ENCODE measurements around the gene WDFY1.
A peak's percentile ranks its signal among the peaks of the same experiment; 100 is the strongest.

The WDFY1 gene

DNA sequence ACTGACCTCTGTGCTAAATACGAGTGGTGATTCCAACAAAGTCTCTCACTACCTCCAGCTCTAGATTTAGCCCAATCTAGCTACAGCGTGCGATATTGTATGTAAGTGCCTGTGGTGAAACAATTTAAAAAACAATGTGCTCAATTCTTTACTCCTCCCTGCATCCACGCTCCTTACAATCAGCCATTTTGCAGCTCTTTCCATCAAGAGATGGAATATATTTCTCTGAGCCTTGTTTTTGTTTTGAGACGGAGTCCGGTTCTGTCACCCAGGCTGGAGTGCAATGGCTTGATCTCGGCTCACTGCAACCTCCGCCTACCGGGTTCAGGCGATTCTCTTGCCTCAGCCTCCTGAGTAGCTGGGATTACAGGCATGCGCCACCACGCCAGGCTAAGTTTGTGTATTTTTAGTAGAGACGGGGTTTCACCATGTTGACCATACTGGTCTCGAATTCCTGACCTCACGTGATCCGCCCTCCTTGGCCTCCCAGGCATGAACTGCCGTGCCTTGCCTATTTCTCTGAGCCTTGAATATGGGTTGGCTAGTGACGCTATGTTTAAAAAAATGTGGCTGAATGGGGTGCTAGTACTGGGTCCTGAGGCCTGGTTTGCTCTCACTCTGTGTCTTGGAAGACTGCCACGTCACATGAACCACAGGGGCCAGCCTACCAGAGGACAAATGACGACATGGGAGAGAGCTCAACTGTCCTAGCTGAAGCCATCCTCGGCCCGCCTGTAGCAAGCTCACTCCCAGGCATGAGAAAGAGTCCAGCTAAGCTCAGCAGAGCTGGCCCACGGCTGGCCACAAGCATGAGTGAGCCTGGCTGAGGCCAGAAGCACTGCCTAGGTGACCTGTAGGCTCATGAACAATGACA lies 14.8 kb downstream of the WDFY1 start:
- peak overlapping the region; percentile 73 for H3K4me3 Mint-ChIP-seq
- peaks cover 27% of the 10 kb centered on the region for H3K36me3 Mint-ChIP-seq (ENCODE audit: low read depth)
- peaks cover 8% of the 10 kb centered on the region for H3K9me3 Mint-ChIP-seq
- peaks cover 42% of the 10 kb centered on the region for H3K4me1 Mint-ChIP-seq (ENCODE audit: low read depth)
- peak overlapping the region; percentile 81 for H3K27ac Mint-ChIP-seq
- no peaks in the 10 kb centered on the region for H3K27me3 Mint-ChIP-seq (ENCODE audit: low read depth)
- DNase-seq (ENCODE audit: low spot score): no peak

- Mint-ChIP-seq H3K4me3 (peak overlapping the region; percentile 73), H3K9me3 (peaks cover 8% of the 10 kb centered on the region), H3K4me1 (ENCODE audit: low read depth) (peaks cover 35% of the 10 kb centered on the region), H3K36me3 (ENCODE audit: low read depth) (peaks cover 26% of the 10 kb centered on the region), H3K27ac (peak overlapping the region; percentile 81), H3K27me3 (ENCODE audit: low read depth) (no peaks in the 10 kb centered on the region)
- peak; percentile 50 for DNase-seq (ENCODE audit: low spot score)
These were observed 15.5 kb downstream of the WDFY1 start for GRCh38 chr2:223929571-223930102.

DNA sequence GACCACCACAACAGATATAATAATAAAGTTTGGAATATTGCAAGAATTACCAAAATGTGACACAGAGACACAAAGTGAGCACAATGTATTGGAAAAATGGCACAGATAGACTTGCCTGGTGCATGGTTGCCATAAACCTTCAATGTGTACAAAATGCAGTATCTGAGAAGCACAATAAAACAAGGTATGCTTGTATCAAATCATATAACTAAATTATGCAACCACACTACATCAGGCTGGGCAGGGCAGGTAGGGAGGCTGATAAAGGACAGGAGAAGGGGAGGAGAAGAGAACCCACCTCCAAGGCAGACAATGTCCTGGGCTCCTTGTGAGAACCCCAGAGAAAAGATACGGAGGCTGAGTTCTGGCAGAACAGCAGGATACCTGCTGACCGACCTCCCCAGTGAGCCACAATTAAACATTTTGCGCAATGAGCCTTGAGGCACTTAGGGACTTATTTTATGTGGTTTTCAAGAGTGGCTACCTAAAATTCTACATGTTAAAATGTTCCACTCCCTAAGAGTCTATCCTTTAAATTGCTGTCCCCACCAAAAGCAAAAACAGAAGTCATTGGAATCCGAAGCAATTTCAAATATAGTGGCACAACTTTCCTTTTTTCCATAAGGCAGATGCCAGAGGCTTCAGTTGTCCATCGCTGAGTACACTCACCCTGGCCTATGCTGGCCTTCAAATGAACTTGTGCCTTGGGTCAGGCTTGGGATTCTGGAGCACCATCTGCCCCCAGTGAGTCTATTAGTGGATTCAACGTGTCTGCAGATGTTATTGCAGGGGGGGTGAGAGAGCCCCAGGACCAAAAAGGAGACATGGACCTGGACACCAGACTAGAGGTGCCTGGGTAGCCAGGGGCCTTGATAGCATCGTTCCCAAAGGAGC lies 16.8 kb downstream of the WDFY1 start:
- Mint-ChIP-seq H3K36me3 (ENCODE audit: low read depth) (peaks cover 28% of the 10 kb centered on the region), H3K4me3 (peak overlapping the region; percentile 50), H3K9me3 (peaks cover 8% of the 10 kb centered on the region), H3K27ac (peak overlapping the region; percentile 65), H3K4me1 (ENCODE audit: low read depth) (peaks cover 34% of the 10 kb centered on the region), H3K27me3 (ENCODE audit: low read depth) (no peaks in the 10 kb centered on the region)
- DNase-seq (ENCODE audit: low spot score): no peak

- Mint-ChIP-seq H3K27ac (no peak overlapping the region), H3K4me3 (no peak overlapping the region), H3K27me3 (ENCODE audit: low read depth) (no peaks in the 10 kb centered on the region), H3K36me3 (ENCODE audit: low read depth) (peaks cover 36% of the 10 kb centered on the region), H3K9me3 (peaks cover 8% of the 10 kb centered on the region), H3K4me1 (ENCODE audit: low read depth) (peaks cover 35% of the 10 kb centered on the region)
- DNase-seq (ENCODE audit: low spot score): no peak
These were observed 20.0 kb downstream of the WDFY1 start for GRCh38 chr2:223925106-223925505.

GRCh38 chr2:223923976-223924375 lies 21.2 kb downstream of the WDFY1 start:
- Mint-ChIP-seq H3K4me3 (no peak overlapping the region), H3K27ac (no peak overlapping the region), H3K36me3 (ENCODE audit: low read depth) (peaks cover 31% of the 10 kb centered on the region), H3K27me3 (ENCODE audit: low read depth) (no peaks in the 10 kb centered on the region), H3K4me1 (ENCODE audit: low read depth) (peaks cover 24% of the 10 kb centered on the region), H3K9me3 (peaks cover 8% of the 10 kb centered on the region)
- DNase-seq (ENCODE audit: low spot score): no peak

GRCh38 chr2:223922308-223922707 lies 22.8 kb downstream of the WDFY1 start:
- Mint-ChIP-seq H3K27me3 (ENCODE audit: low read depth) (no peaks in the 10 kb centered on the region), H3K4me3 (no peak overlapping the region), H3K9me3 (peaks cover 6% of the 10 kb centered on the region), H3K4me1 (ENCODE audit: low read depth) (peaks cover 13% of the 10 kb centered on the region), H3K36me3 (ENCODE audit: low read depth) (peaks cover 22% of the 10 kb centered on the region), H3K27ac (no peak overlapping the region)
- DNase-seq (ENCODE audit: low spot score): no peak

GRCh38 chr2:223921204-223921603 lies 23.9 kb downstream of the WDFY1 start:
- no peak overlapping the region for H3K4me3 Mint-ChIP-seq
- H3K27me3 Mint-ChIP-seq (ENCODE audit: low read depth): no peaks in the 10 kb centered on the region
- peaks cover 13% of the 10 kb centered on the region for H3K4me1 Mint-ChIP-seq (ENCODE audit: low read depth)
- H3K9me3 Mint-ChIP-seq: peaks cover 4% of the 10 kb centered on the region
- no peak overlapping the region for H3K27ac Mint-ChIP-seq
- no peak for DNase-seq (ENCODE audit: low spot score)
- peaks cover 22% of the 10 kb centered on the region for H3K36me3 Mint-ChIP-seq (ENCODE audit: low read depth)

- H3K9me3 Mint-ChIP-seq: no peaks in the 10 kb centered on the region
- peaks cover 27% of the 10 kb centered on the region for H3K36me3 Mint-ChIP-seq (ENCODE audit: low read depth)
- H3K27me3 Mint-ChIP-seq (ENCODE audit: low read depth): no peaks in the 10 kb centered on the region
- H3K27ac Mint-ChIP-seq: no peak overlapping the region
- no peak for DNase-seq (ENCODE audit: low spot score)
- H3K4me3 Mint-ChIP-seq: no peak overlapping the region
- H3K4me1 Mint-ChIP-seq (ENCODE audit: low read depth): peaks cover 10% of the 10 kb centered on the region
These were observed 25.0 kb downstream of the WDFY1 start for GRCh38 chr2:223920109-223920508.

DNA sequence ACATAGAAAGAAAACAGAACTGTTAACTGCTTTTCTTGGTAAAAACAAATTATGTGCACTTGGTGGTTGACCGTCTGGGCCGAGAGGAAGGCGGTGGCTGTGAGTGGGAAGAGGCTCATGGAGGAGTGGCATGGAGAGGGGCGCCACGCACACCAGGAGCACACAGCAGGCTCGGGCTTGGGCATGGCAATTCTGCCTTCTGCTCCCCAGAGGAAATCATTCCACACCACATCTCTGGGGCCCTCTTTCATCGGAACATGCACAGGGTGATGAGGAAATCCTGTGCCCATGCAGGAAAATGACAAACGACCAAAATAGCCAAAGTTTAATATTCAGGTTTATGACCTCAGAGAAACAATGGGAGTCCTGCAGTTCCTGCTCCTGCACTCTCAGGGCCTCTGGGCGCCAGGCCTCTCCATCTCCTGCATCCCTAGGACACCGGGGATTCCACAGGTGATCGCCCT lies 26.4 kb downstream of the WDFY1 start:
- no peaks in the 10 kb centered on the region for H3K9me3 Mint-ChIP-seq
- no peak for DNase-seq (ENCODE audit: low spot score)
- no peaks in the 10 kb centered on the region for H3K27me3 Mint-ChIP-seq (ENCODE audit: low read depth)
- no peak overlapping the region for H3K4me3 Mint-ChIP-seq
- H3K36me3 Mint-ChIP-seq (ENCODE audit: low read depth): peaks cover 26% of the 10 kb centered on the region
- H3K27ac Mint-ChIP-seq: no peak overlapping the region
- peaks cover 10% of the 10 kb centered on the region for H3K4me1 Mint-ChIP-seq (ENCODE audit: low read depth)

DNA sequence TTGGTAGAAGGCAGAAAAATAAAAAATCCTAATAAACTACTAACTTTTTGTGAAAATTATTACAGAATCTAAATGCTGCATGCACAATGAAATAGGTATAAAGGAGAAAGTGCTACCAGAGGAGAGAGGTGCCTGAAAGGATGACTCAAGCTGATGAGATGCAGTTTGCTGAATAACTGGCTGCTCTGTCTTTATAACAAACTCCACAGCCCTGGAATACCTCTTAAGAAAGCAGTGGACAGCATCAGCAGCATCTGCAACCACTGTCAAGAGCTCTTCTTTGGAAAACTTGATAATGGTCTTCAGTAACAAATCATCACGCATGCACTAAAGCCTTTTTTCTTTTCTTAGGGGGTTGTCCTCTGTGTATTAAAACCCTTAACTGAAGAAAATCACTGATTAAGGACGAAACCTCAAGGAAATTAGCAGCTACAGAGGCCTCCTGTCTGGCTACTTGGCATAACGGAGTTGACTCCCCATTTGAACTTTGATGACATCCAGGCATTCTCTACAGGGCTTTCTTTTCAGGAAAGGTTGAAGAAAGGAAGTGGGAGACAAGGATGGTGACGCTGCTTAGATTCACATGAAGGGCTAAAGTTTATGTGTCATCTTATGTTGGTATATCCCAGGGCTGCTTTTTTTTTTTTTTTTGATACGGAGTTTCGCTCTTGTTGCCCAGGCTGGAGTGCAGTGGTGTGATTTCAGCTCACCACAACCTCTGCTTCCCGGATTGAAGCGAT lies 28.8 kb downstream of the WDFY1 start:
- Mint-ChIP-seq H3K4me3 (no peak overlapping the region), H3K9me3 (no peaks in the 10 kb centered on the region), H3K27me3 (ENCODE audit: low read depth) (no peaks in the 10 kb centered on the region), H3K27ac (no peak overlapping the region), H3K36me3 (ENCODE audit: low read depth) (peaks cover 27% of the 10 kb centered on the region), H3K4me1 (ENCODE audit: low read depth) (no peaks in the 10 kb centered on the region)
- DNase-seq (ENCODE audit: low spot score): no peak

DNA sequence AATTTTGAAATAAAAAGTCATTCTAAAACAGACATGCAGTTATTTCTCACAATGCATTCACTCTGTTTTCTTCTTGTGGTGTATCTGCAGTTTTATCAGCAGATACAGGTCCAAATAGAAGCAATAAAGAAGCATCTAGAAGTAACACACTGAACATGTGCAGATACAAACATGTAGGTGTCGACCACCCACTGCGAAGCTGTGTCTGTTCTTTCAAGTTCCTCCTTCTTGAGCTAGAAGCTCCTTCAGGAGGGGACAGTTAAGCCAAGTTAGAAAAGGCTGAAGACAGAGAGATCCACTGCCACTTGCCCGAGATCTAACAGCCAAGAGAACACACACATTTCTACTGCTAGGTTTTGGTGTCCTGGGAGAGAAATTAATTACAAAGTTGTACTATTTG lies 30.1 kb downstream of the WDFY1 start:
- Mint-ChIP-seq H3K27me3 (ENCODE audit: low read depth) (no peaks in the 10 kb centered on the region), H3K9me3 (no peaks in the 10 kb centered on the region), H3K36me3 (ENCODE audit: low read depth) (peaks cover 30% of the 10 kb centered on the region), H3K4me3 (no peak overlapping the region), H3K4me1 (ENCODE audit: low read depth) (peaks cover 5% of the 10 kb centered on the region), H3K27ac (no peak overlapping the region)
- no peak for DNase-seq (ENCODE audit: low spot score)

DNA sequence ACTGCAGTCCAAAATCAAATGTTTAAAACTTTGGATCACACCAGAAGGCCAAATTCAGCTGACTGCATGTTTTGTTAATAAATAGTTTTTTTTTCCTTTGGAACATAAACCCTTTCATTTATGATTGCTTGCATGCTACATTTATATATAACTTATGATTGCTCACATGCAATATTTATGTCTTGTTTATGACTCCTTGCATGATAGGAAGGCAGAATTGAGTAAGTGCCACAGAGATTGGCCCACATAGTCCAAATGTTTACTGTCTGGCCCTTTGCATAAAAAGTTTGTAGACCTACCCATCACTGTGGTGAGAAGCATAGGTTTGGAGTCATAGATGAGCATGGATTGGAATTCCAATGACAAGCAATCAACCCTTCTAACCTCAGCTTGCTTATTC lies 30.8 kb downstream of the WDFY1 start:
- peaks cover 8% of the 10 kb centered on the region for H3K4me1 Mint-ChIP-seq (ENCODE audit: low read depth)
- no peak overlapping the region for H3K4me3 Mint-ChIP-seq
- DNase-seq (ENCODE audit: low spot score): no peak
- no peak overlapping the region for H3K27ac Mint-ChIP-seq
- peaks cover 30% of the 10 kb centered on the region for H3K36me3 Mint-ChIP-seq (ENCODE audit: low read depth)
- H3K9me3 Mint-ChIP-seq: no peaks in the 10 kb centered on the region
- H3K27me3 Mint-ChIP-seq (ENCODE audit: low read depth): no peaks in the 10 kb centered on the region

GRCh38 chr2:223909001-223909741 lies 36.0 kb downstream of the WDFY1 start:
- H3K9me3 Mint-ChIP-seq: no peaks in the 10 kb centered on the region
- peaks cover 9% of the 10 kb centered on the region for H3K4me1 Mint-ChIP-seq (ENCODE audit: low read depth)
- DNase-seq (ENCODE audit: low spot score): no peak
- no peak overlapping the region for H3K27ac Mint-ChIP-seq
- no peaks in the 10 kb centered on the region for H3K27me3 Mint-ChIP-seq (ENCODE audit: low read depth)
- peaks cover 25% of the 10 kb centered on the region for H3K36me3 Mint-ChIP-seq (ENCODE audit: low read depth)
- no peak overlapping the region for H3K4me3 Mint-ChIP-seq
